ENCODE results near the gene TMF1.

TMF1 gene

DNA sequence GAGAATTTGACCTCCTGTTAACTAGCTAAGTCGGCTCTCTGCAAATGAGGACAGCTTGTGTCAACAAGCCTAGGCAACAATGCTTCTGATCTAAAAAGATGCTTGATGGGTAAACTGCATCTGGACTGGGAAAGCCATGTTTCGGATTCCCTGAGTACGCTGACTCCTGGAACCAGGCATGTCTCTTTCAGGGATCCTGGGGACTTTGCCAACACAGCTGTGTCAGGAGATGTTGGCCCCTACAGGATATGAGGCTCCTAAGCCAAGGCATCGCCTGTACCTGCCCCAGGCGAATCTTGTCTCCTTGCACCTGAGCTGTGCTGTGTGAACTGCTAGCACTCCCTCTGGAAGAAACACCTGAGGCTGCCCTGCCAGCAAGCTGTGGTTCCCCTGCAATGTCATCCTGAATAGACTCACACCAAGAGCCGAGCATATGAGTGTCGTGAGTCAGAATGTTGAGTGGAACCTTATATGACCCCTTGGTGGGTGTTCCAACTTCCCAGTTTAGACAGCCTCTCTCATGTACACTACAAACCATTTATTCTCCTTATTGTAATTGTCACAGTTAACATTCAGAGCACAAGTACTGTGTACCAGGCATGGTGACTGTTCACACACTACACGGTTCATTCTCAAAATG is 55.7 kb downstream of the TMF1 start:
- ATAC-seq (replicated peaks) (no peak), DNase-seq (no peak)
- Mint-ChIP-seq H3K4me1 (no peaks in the 10 kb centered on the region), H3K27me3 (no peaks in the 10 kb centered on the region), H3K27ac (no peak overlapping the region), H3K4me3 (no peak overlapping the region), H3K36me3 (peaks cover 49 to 63% of the 10 kb centered on the region in 2 donors), H3K9me3 (peaks cover 7 to 16% of the 10 kb centered on the region in 2 donors)

GRCh38 chr3:68988740-68989139 is 63.4 kb downstream of the TMF1 start:
- Mint-ChIP-seq H3K27ac (no peak overlapping the region), H3K4me3 (no peak overlapping the region), H3K4me1 (no peaks in the 10 kb centered on the region), H3K27me3 (no peaks in the 10 kb centered on the region), H3K36me3 (peaks cover 43 to 62% of the 10 kb centered on the region in 2 donors), H3K9me3 (peaks cover 7 to 16% of the 10 kb centered on the region in 2 donors)
- no peak for DNase-seq
- ATAC-seq (replicated peaks), result no peak

GRCh38 chr3:68987322-68987721 is 64.8 kb downstream of the TMF1 start:
- H3K36me3 Mint-ChIP-seq, result peaks cover 31 to 54% of the 10 kb centered on the region in 2 donors
- no peak overlapping the region for H3K27ac Mint-ChIP-seq
- peaks cover 0 to 2% of the 10 kb centered on the region in 2 donors for H3K4me1 Mint-ChIP-seq
- DNase-seq (no peak), ATAC-seq (replicated peaks) (no peak)
- peaks cover 5 to 7% of the 10 kb centered on the region in 2 donors for H3K9me3 Mint-ChIP-seq
- H3K4me3 Mint-ChIP-seq, result no peak overlapping the region
- H3K27me3 Mint-ChIP-seq, result no peaks in the 10 kb centered on the region

GRCh38 chr3:68986496-68987208 is 65.5 kb downstream of the TMF1 start:
- Mint-ChIP-seq H3K27me3 (no peaks in the 10 kb centered on the region), H3K4me3 (no peak overlapping the region), H3K9me3 (peaks cover 1 to 2% of the 10 kb centered on the region in 2 donors), H3K27ac (no peak overlapping the region), H3K36me3 (peaks cover 25 to 47% of the 10 kb centered on the region in 2 donors), H3K4me1 (peaks cover 0 to 2% of the 10 kb centered on the region in 2 donors)
- DNase-seq (no peak), ATAC-seq (replicated peaks) (no peak)

DNA sequence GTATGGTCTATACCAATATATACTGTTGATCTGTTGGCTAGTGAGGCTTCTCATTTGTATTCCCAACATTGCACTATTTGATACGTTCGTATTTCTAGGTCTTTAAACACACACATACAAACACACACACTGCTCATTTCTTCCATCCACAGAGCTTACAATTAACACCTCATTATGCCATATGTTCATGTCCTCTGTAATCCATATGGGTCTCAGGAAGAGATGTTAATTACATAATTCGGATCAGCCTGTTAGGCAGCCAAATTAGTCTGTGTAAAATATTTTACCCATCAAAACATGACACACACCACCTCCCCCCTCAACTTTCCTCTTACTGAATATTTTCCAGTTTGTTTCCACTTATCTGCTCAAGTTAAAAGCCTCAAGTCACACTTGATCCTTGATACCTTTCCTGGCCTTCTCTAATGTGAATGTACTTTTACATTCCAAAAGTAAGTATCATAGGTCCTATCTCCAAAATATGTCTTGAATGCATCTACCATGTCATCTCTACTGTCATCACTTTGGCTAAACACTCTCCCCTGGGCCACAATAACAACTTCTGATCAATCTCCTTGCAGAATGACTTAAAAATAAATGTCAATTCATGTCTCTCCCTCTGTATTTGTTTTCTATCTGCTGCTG is 66.9 kb downstream of the TMF1 start:
- H3K27me3 Mint-ChIP-seq, result no peaks in the 10 kb centered on the region
- no peak overlapping the region for H3K4me3 Mint-ChIP-seq
- peaks cover 0 to 2% of the 10 kb centered on the region in 2 donors for H3K4me1 Mint-ChIP-seq
- no peaks in the 10 kb centered on the region for H3K9me3 Mint-ChIP-seq
- peaks cover 19 to 49% of the 10 kb centered on the region in 2 donors for H3K36me3 Mint-ChIP-seq
- ATAC-seq (replicated peaks), result no peak
- no peak overlapping the region for H3K27ac Mint-ChIP-seq
- DNase-seq, result no peak

- Mint-ChIP-seq H3K9me3 (no peaks in the 10 kb centered on the region), H3K36me3 (peaks cover 22 to 46% of the 10 kb centered on the region in 2 donors), H3K27ac (no peak overlapping the region), H3K4me1 (peaks cover 0 to 2% of the 10 kb centered on the region in 2 donors), H3K27me3 (no peaks in the 10 kb centered on the region), H3K4me3 (no peak overlapping the region)
- no peak for ATAC-seq (replicated peaks)
- DNase-seq, result no peak
These were observed 68.1 kb downstream of the TMF1 start for GRCh38 chr3:68984011-68984530.

DNA sequence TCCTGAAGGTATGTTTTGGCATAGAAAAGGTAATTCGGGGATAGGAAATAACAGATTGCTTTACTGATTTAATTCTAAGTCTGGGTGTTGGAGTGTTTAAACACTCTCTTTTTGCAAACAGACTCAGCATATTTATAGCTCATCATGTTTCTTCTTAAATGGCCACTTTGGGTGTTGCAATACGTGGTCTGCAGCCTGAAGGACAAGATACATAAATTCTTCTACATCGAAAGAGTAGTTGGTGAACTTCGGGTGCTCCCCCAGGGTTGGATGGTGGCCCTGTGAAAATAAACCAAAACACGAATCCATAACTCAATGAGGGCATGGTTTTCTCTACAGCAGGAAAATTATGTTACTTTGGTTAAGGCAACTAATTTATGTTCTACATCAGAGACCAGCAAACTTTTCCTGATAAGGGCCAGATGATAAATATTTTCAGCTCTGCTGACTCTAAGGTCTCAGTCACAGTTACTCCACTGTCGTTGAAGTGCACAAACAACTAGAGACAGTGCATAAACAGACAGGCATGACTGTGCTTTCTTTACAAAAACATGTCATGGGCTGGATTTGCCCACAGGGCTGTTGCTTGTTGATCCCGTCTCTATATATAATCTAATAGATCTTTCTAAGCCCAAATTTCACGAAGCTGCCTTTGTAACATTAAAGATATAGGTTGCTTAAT is 74.5 kb downstream of the TMF1 start:
- Mint-ChIP-seq H3K36me3 (peaks cover 10 to 12% of the 10 kb centered on the region in 2 donors), H3K4me1 (no peaks in the 10 kb centered on the region), H3K27me3 (no peaks in the 10 kb centered on the region)

DNA sequence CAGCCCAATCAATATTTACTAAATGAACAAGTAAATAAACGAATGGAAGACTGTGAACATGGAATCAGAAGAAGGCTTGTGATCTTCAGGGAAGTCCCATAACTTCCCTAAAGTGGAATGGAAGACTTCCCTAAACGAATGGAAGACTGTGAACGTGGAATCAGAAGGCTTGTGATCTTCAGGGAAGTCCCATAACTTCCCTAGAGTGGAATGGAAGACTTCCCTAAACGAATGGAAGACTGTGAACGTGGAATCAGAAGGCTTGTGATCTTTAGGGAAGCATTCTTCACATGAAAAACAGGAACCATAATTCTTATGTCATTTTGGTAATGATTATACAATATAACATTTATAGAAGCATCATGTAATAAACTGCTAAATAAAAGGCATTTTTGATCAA is 77.4 kb downstream of the TMF1 start:
- DNase-seq (no peak), ATAC-seq (replicated peaks) (no peak)
- no peak overlapping the region for H3K4me3 Mint-ChIP-seq
- no peaks in the 10 kb centered on the region for H3K4me1 Mint-ChIP-seq
- H3K9me3 Mint-ChIP-seq, result no peaks in the 10 kb centered on the region
- H3K36me3 Mint-ChIP-seq, result peaks cover 3 to 9% of the 10 kb centered on the region in 2 donors
- H3K27ac Mint-ChIP-seq, result no peak overlapping the region
- peaks cover 5 to 8% of the 10 kb centered on the region in 2 donors for H3K27me3 Mint-ChIP-seq

More for the DNA sequence above, 74.5 kb downstream of the TMF1 start:
- ATAC-seq (replicated peaks), result no peak
- no peaks in the 10 kb centered on the region for H3K9me3 Mint-ChIP-seq
- no peak overlapping the region for H3K27ac Mint-ChIP-seq
- DNase-seq, result no peak
- no peak overlapping the region for H3K4me3 Mint-ChIP-seq

DNA sequence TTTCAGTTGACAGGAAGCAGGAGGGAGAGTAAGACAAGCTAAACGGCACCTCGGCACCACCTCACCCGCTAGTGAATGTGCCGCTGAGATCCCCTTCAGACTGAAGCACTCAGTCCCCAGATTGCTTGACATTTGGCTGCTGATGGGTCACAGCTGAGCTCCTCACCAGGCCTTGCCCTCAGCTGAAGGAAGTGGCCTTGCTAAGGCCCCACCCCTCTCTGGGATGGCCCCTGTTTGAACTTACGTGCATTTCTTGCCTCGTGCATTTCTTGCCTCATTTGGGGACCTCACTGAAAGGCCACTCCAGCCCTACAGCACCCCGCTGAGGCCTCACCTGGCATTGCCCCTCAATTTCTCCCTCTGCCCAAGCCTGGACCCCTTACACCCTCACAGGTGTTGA is 78.5 kb downstream of the TMF1 start:
- Mint-ChIP-seq H3K27ac (no peak overlapping the region), H3K9me3 (no peaks in the 10 kb centered on the region), H3K4me1 (no peaks in the 10 kb centered on the region), H3K27me3 (peaks cover 5 to 8% of the 10 kb centered on the region in 2 donors), H3K36me3 (peaks cover 0 to 3% of the 10 kb centered on the region in 2 donors), H3K4me3 (no peak overlapping the region)
- DNase-seq (no peak), ATAC-seq (replicated peaks) (no peak)

GRCh38 chr3:68972358-68972979 is 79.7 kb downstream of the TMF1 start:
- no peak overlapping the region for H3K4me3 Mint-ChIP-seq
- H3K4me1 Mint-ChIP-seq, result no peaks in the 10 kb centered on the region
- peak; percentile 88 to 90 for ATAC-seq (replicated peaks)
- peaks cover 0 to 3% of the 10 kb centered on the region in 2 donors for H3K36me3 Mint-ChIP-seq
- H3K9me3 Mint-ChIP-seq, result no peaks in the 10 kb centered on the region
- H3K27ac Mint-ChIP-seq, result no peak overlapping the region
- H3K27me3 Mint-ChIP-seq, result peaks cover 5 to 8% of the 10 kb centered on the region in 2 donors
- peak; percentile 33 for DNase-seq
